Measurements from ENCODE around the gene SLC12A4.

DNA sequence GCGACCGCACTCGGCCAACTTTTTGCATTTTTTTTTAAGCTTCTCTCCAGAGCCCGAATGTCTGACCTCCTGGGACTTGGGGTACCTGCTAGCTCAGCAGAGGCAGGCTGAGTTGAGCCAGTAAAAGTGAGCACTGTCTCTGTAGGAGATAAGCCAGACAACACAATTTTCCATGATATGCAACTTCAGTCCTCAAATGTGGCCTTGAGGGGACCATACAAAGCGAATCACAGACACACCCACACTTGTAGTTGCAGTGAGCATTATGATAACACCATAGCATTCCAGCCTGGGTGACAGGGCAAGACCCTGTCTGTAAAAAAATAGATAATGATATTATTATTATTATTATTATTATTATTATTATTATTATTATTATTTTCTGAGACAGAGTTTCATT is 28.2 kb upstream of the SLC12A4 start:
- TF ChIP-seq POLR2AphosphoS5 (IDR thresholded peaks at IDR 0.05) (no peak), POLR2A (IDR thresholded peaks at IDR 0.05) (no peak)
- TF ChIP-seq, protein P1, sequence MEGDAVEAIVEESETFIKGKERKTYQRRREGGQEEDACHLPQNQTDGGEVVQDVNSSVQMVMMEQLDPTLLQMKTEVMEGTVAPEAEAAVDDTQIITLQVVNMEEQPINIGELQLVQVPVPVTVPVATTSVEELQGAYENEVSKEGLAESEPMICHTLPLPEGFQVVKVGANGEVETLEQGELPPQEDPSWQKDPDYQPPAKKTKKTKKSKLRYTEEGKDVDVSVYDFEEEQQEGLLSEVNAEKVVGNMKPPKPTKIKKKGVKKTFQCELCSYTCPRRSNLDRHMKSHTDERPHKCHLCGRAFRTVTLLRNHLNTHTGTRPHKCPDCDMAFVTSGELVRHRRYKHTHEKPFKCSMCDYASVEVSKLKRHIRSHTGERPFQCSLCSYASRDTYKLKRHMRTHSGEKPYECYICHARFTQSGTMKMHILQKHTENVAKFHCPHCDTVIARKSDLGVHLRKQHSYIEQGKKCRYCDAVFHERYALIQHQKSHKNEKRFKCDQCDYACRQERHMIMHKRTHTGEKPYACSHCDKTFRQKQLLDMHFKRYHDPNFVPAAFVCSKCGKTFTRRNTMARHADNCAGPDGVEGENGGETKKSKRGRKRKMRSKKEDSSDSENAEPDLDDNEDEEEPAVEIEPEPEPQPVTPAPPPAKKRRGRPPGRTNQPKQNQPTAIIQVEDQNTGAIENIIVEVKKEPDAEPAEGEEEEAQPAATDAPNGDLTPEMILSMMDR (IDR thresholded peaks at IDR 0.05 in 8 of 11, conservative IDR thresholded peaks at IDR 0.05 in 3 of 11): no peak

Data from spleen (tissue), 7 donors.